CD4-positive, alpha-beta T cell treated with Interleukin-6 at 100 ng/mL for 8 hours (primary cell): ENCODE data around the gene TAF4.

ENCODE experiments used
- DNase-seq: peaks from one replicate; pipeline ENCODE4 v3.0.0-alpha.2; 2020; ENCODE audit warnings: mixed read lengths, low spot score

TAF4 gene

GRCh38 chr20:61940976-61941720 is 124.5 kb downstream of the TAF4 start:
- DNase-seq: no peak

- DNase-seq: no peak
Observed at GRCh38 chr20:61940491-61940890, 125.2 kb downstream of the TAF4 start.

GRCh38 chr20:61939691-61940360 is 125.9 kb downstream of the TAF4 start:
- no peak for DNase-seq

GRCh38 chr20:61938839-61939690 is 126.6 kb downstream of the TAF4 start:
- DNase-seq: no peak

GRCh38 chr20:61937963-61938838 is 127.5 kb downstream of the TAF4 start:
- DNase-seq: no peak

GRCh38 chr20:61937146-61937962 is 128.3 kb downstream of the TAF4 start:
- DNase-seq: no peak

- DNase-seq: no peak
Observed at GRCh38 chr20:61936701-61937131, 129.0 kb downstream of the TAF4 start.

- DNase-seq: no peak
Observed at GRCh38 chr20:61935926-61936700, 129.6 kb downstream of the TAF4 start.

GRCh38 chr20:61934716-61935530 is 130.8 kb downstream of the TAF4 start:
- no peak for DNase-seq

- no peak for DNase-seq
Observed at GRCh38 chr20:61933951-61934715, 131.5 kb downstream of the TAF4 start.

GRCh38 chr20:61933481-61933950 is 132.2 kb downstream of the TAF4 start:
- no peak for DNase-seq

GRCh38 chr20:61932711-61933480 is 132.8 kb downstream of the TAF4 start:
- DNase-seq: no peak

- DNase-seq: no peak
Observed at GRCh38 chr20:61932199-61932592, 133.5 kb downstream of the TAF4 start.

GRCh38 chr20:61931476-61932198 is 134.0 kb downstream of the TAF4 start:
- DNase-seq: no peak

GRCh38 chr20:61930776-61931475 is 134.8 kb downstream of the TAF4 start:
- no peak for DNase-seq
